ENCODE data around the gene TACC3. TPM values are rescaled to one million over a fixed set of nuclear protein-coding genes. Genes with fewer than 3 reads are reported as not detected.

TACC3 gene
- total RNA-seq, 1 donor, result 23.9 TPM

- no peak overlapping the region for H3K4me3 ChIP-seq (ENCODE audit: low read depth, low read length)
- no peak for DNase-seq (ENCODE audit: low read depth)
- TF ChIP-seq CTCF (IDR thresholded peaks at IDR 0.05; ENCODE audit: insufficient read depth, low read length), result no peak
These were observed 11.6 kb downstream of the TACC3 start for GRCh38 chr4:1732911-1733310.

GRCh38 chr4:1735215-1735614 lies 13.9 kb downstream of the TACC3 start:
- no peak for TF ChIP-seq CTCF (IDR thresholded peaks at IDR 0.05; ENCODE audit: insufficient read depth, low read length)
- DNase-seq (ENCODE audit: low read depth), result no peak
- no peak overlapping the region for H3K4me3 ChIP-seq (ENCODE audit: low read depth, low read length)

- no peak for DNase-seq (ENCODE audit: low read depth)
- TF ChIP-seq CTCF (IDR thresholded peaks at IDR 0.05; ENCODE audit: insufficient read depth, low read length), result no peak
- no peak overlapping the region for H3K4me3 ChIP-seq (ENCODE audit: low read depth, low read length)
These were observed 15.5 kb downstream of the TACC3 start for GRCh38 chr4:1736812-1737211.

- no peak for DNase-seq (ENCODE audit: low read depth)
- H3K4me3 ChIP-seq (ENCODE audit: low read depth, low read length), result no peak overlapping the region
- no peak for TF ChIP-seq CTCF (IDR thresholded peaks at IDR 0.05; ENCODE audit: insufficient read depth, low read length)
These were observed 16.3 kb downstream of the TACC3 start for GRCh38 chr4:1737666-1738065.

- DNase-seq (ENCODE audit: low read depth), result no peak
- no peak for TF ChIP-seq CTCF (IDR thresholded peaks at IDR 0.05; ENCODE audit: insufficient read depth, low read length)
- no peak overlapping the region for H3K4me3 ChIP-seq (ENCODE audit: low read depth, low read length)
These were observed 17.1 kb downstream of the TACC3 start for GRCh38 chr4:1738410-1738809.

GRCh38 chr4:1739358-1739757 lies 18.0 kb downstream of the TACC3 start:
- TF ChIP-seq CTCF (IDR thresholded peaks at IDR 0.05; ENCODE audit: insufficient read depth, low read length), result no peak
- H3K4me3 ChIP-seq (ENCODE audit: low read depth, low read length), result no peak overlapping the region
- no peak for DNase-seq (ENCODE audit: low read depth)

GRCh38 chr4:1740021-1740545 lies 18.8 kb downstream of the TACC3 start:
- TF ChIP-seq CTCF (IDR thresholded peaks at IDR 0.05; ENCODE audit: insufficient read depth, low read length), result no peak

More at GRCh38 chr4:1740021-1740545, 18.8 kb downstream of the TACC3 start:
- no peak for DNase-seq (ENCODE audit: low read depth)
- H3K4me3 ChIP-seq (ENCODE audit: low read depth, low read length), result no peak overlapping the region

Data from fibroblast of the aortic adventitia (primary cell).